ENCODE results near the gene TTC28.

DNA sequence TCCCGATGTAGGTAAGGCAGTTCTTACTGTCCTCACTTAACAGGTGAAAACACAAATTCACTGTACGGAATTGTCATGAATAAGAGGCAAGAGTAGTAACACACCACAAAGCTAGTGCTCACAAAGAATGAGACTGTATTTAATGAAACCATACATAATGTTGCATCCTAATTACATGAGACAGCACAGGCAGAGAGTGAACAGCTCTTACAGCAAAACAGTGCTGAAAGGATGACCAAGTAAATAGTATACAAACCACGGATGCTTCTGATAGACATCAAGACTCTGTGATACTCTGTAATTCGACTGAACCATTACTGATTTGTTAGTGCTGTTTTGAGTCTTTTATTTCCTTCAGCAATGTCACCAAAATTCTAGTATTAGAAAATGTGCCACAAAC, 282.3 kb downstream of the TTC28 start:
- TF ChIP-seq, protein P1, sequence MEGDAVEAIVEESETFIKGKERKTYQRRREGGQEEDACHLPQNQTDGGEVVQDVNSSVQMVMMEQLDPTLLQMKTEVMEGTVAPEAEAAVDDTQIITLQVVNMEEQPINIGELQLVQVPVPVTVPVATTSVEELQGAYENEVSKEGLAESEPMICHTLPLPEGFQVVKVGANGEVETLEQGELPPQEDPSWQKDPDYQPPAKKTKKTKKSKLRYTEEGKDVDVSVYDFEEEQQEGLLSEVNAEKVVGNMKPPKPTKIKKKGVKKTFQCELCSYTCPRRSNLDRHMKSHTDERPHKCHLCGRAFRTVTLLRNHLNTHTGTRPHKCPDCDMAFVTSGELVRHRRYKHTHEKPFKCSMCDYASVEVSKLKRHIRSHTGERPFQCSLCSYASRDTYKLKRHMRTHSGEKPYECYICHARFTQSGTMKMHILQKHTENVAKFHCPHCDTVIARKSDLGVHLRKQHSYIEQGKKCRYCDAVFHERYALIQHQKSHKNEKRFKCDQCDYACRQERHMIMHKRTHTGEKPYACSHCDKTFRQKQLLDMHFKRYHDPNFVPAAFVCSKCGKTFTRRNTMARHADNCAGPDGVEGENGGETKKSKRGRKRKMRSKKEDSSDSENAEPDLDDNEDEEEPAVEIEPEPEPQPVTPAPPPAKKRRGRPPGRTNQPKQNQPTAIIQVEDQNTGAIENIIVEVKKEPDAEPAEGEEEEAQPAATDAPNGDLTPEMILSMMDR (IDR thresholded peaks at IDR 0.05), result no peak
- TF ChIP-seq POLR2A (IDR thresholded peaks at IDR 0.05), result no peak

All from lower leg skin (tissue), 3 donors.